HepG2 (cell line): ENCODE measurements around the gene LRRN3. TPM values are rescaled to one million over a fixed set of nuclear protein-coding genes. Genes with fewer than 3 reads are reported as not detected.

Experiments
- ATAC-seq: fragments of 200-7000 bp; cut with Tn5 transposase; 3 replicates; pipeline ENCODE4 v1.9.1; 2020; ENCODE audit warnings: mild to moderate bottlenecking, moderate library complexity
- BruUV-seq: library from RNA; stranded (reverse); fragments of 400-500 nt; replicated peaks from 2 replicates; lab custom pipeline; 2021; lab: Mats Ljungman, UMichigan
- CTCF ChIA-PET: fragments of 300-600 bp; formaldehyde crosslinking; extraction: SDS; loops from one replicate; lab custom pipeline; 2021; ENCODE audit warnings: low total read pairs, inconsistent platforms, low intra/inter-chr PET ratio; lab: Yijun Ruan, JAX
- POLR2A ChIA-PET: fragments of 350-600 bp; sonication (Branson Sonifier 250); formaldehyde crosslinking; loops from one replicate; lab custom pipeline; 2020; ENCODE audit warnings: antibody characterized with exemption, inconsistent platforms; lab: Yijun Ruan, JAX
- DNase-seq: peaks from one replicate; pipeline ENCODE4 v3.0.0-alpha.2; 2015; ENCODE audit warnings: low spot score
- FAIRE-seq: peaks from 3 replicates; lab custom pipeline; 2011; peaks lifted over from hg19 to GRCh38; lab: Jason Lieb, UNC
- H2AFZ ChIP-seq: one replicate; pipeline ENCODE4 v1.6.1; 2011; ENCODE audit warnings: low read length, inconsistent platforms
- H3K27ac ChIP-seq: fragments of 300-600 bp; 3 replicates; pipeline ENCODE4 v1.8.0; 2011; ENCODE audit warnings: mixed run types, mild to moderate bottlenecking, mixed read lengths, low read length, inconsistent platforms; ENCODE audit not compliant: insufficient read depth; ENCODE audit errors: extremely low read length
- H3K27me3 ChIP-seq, 2 experiments: fragments of 200-600 bp in 1 of 2; 2 replicates in 1 of 2; 3 replicates in 1 of 2; pipeline versions ENCODE4 v1.6.0 to v1.8.0; 2011; ENCODE audit warnings: low read length in 2 of 2, mild to moderate bottlenecking in 2 of 2, moderate library complexity in 2 of 2, inconsistent platforms in 1 of 2; ENCODE audit not compliant: insufficient read depth in 2 of 2, control insufficient read depth in 1 of 2
- H3K36me3 ChIP-seq, 2 experiments: fragments of 200-600 bp in 1 of 2; replicated peaks in 1 of 2; 2 replicates in 1 of 2; 3 replicates in 1 of 2; pipeline versions ENCODE4 v1.5.1 to v1.8.0; 2011; ENCODE audit warnings: low read length in 2 of 2, inconsistent platforms in 1 of 2; ENCODE audit not compliant: insufficient read depth in 2 of 2, control insufficient read depth in 1 of 2
- H3K4me1 ChIP-seq: 2 replicates; pipeline ENCODE4 v1.5.1; 2012; ENCODE audit warnings: low read length, inconsistent platforms; ENCODE audit not compliant: insufficient read depth
- H3K4me2 ChIP-seq: 2 replicates; pipeline ENCODE4 v1.6.0; 2011; ENCODE audit warnings: low read depth, low read length, inconsistent platforms
- H3K4me3 ChIP-seq, 3 experiments: fragments of 200-600 bp in 1 of 3; sonication (generic), shearing (Covaris generic) in 1 of 3; replicated peaks in 1 of 3; 2 replicates each; pipeline ENCODE4 v1.5.1; 2011 to 2016; ENCODE audit warnings: low read length in 3 of 3, inconsistent platforms in 2 of 3, low read depth in 2 of 3, mild to moderate bottlenecking in 2 of 3, control low read depth in 1 of 3, mixed read lengths in 1 of 3; ENCODE audit not compliant: insufficient read depth in 1 of 3
- H3K79me2 ChIP-seq: one replicate; pipeline ENCODE4 v1.6.1; 2011; ENCODE audit warnings: low read length, inconsistent platforms; ENCODE audit not compliant: insufficient read depth
- H3K9ac ChIP-seq: 2 replicates; pipeline ENCODE4 v1.6.0; 2011; ENCODE audit warnings: mild to moderate bottlenecking, low read depth, low read length, inconsistent platforms; ENCODE audit not compliant: insufficient read depth
- H3K9me3 ChIP-seq: 2 replicates; pipeline ENCODE4 v1.5.1; 2012; ENCODE audit warnings: mild to moderate bottlenecking, low read length
- H4K20me1 ChIP-seq: 2 replicates; pipeline ENCODE4 v1.6.0; 2011; ENCODE audit warnings: inconsistent platforms, mild to moderate bottlenecking, low read length, moderate library complexity; ENCODE audit not compliant: insufficient read depth
- ADNP ChIP-seq: sonication (generic); formaldehyde crosslinking; IDR thresholded peaks from 2 replicates; pipeline ENCODE4 v1.4.0; 2020; ENCODE audit warnings: missing genetic modification reagents
- BRD4 ChIP-seq: sonication (generic); formaldehyde crosslinking; IDR thresholded peaks from 2 replicates; pipeline ENCODE4 v1.4.0; 2020; ENCODE audit warnings: missing genetic modification reagents
- CEBPB ChIP-seq: IDR thresholded peaks from 2 replicates; pipeline ENCODE4 v1.6.1; 2011; ENCODE audit warnings: low read depth, low read length, improper control_type of control experiment, borderline replicate concordance
- DZIP1 ChIP-seq: sonication (generic); formaldehyde crosslinking; IDR thresholded peaks from 2 replicates; pipeline ENCODE4 v1.5.0; 2020; ENCODE audit warnings: mild to moderate bottlenecking, missing genetic modification reagents
- FOXK2 ChIP-seq: fragments of 450-650 bp; IDR thresholded peaks from 2 replicates; pipeline ENCODE4 v1.6.1; 2016
- GATAD2A ChIP-seq: IDR thresholded peaks from 2 replicates; pipeline ENCODE4 v1.6.1; 2016
- HOXA9 ChIP-seq: sonication (generic); formaldehyde crosslinking; IDR thresholded peaks from 2 replicates; pipeline ENCODE4 v1.8.1; 2022; ENCODE audit warnings: missing genetic modification reagents, mild to moderate bottlenecking, moderate library complexity, borderline replicate concordance
- MLLT10 ChIP-seq: sonication (generic); formaldehyde crosslinking; IDR thresholded peaks from 2 replicates; pipeline ENCODE4 v1.4.0; 2020; ENCODE audit warnings: missing genetic modification reagents
- PCBP1 ChIP-seq: fragments of 200-400 bp; formaldehyde crosslinking; IDR thresholded peaks from 2 replicates; pipeline ENCODE4 v1.6.1; 2017; ENCODE audit warnings: mild to moderate bottlenecking, low read depth, low read length, borderline replicate concordance
- POGK ChIP-seq: sonication (generic); formaldehyde crosslinking; conservative IDR thresholded peaks from 2 replicates; pipeline ENCODE4 v1.8.0; 2022; ENCODE audit warnings: mild to moderate bottlenecking, moderate library complexity, missing genetic modification reagents
- SMAD3 ChIP-seq: sonication (generic); formaldehyde crosslinking; IDR thresholded peaks from 2 replicates; pipeline ENCODE4 v1.4.0; 2020; ENCODE audit warnings: missing genetic modification reagents
- ZEB1 ChIP-seq: IDR thresholded peaks from 2 replicates; pipeline ENCODE4 v1.6.1; 2012; ENCODE audit warnings: mild to moderate bottlenecking, low read depth, inconsistent platforms; ENCODE audit not compliant: insufficient replicate concordance
- ZNF30 ChIP-seq: sonication (generic); formaldehyde crosslinking; IDR thresholded peaks from 2 replicates; pipeline ENCODE4 v1.5.0; 2020; ENCODE audit warnings: mild to moderate bottlenecking, missing genetic modification reagents
- ZNF549 ChIP-seq: sonication (generic); formaldehyde crosslinking; IDR thresholded peaks from 2 replicates; pipeline ENCODE4 v1.5.0; 2020; ENCODE audit warnings: missing genetic modification reagents
- ZNF709 ChIP-seq: sonication (generic); formaldehyde crosslinking; IDR thresholded peaks from 2 replicates; pipeline ENCODE4 v1.5.0; 2020; ENCODE audit warnings: mild to moderate bottlenecking, missing genetic modification reagents
- ZNF883 ChIP-seq: sonication (generic); formaldehyde crosslinking; IDR thresholded peaks from 2 replicates; pipeline ENCODE4 v1.5.1; 2020; ENCODE audit warnings: mild to moderate bottlenecking, missing genetic modification reagents; ENCODE audit errors: not compliant biosample characterization
- ZNF891 ChIP-seq: sonication (generic); formaldehyde crosslinking; IDR thresholded peaks from 2 replicates; pipeline ENCODE4 v1.5.0; 2020; ENCODE audit warnings: mild to moderate bottlenecking, missing genetic modification reagents
- WGBS: methylation state at CpG from one replicate; pipeline ENCODE4 v1.1.6; 2017; ENCODE audit warnings: low lambda C conversion rate; 5-methylcytosine and 5-hydroxymethylcytosine counted together
- in situ Hi-C: cut with HindIII; loops from 2 replicates; pipeline ENCODE4 v1.10.0; 2017; ENCODE audit warnings: low pct_unique_long_range_greater_than_20kb; ENCODE audit not compliant: extremely low pct_ligation_motif_present
- intact Hi-C: fragments of 100-400 bp; cut with micrococcal nuclease; formaldehyde crosslinking; loops from one replicate; pipeline ENCODE4 v1.10.0; 2022; ENCODE audit not compliant: unreplicated experiment
- polyA plus RNA-seq, 8 experiments: library from polyadenylated mRNA; depleted of rRNA in 3 of 8; stranded (reverse) in 7 of 8; unstranded in 1 of 8; fragments of >200 nt; fragmentation: Illumina TruSeq in 4 of 8; extraction: Trizol in 4 of 8; gene quantifications; 2 replicates each; pipeline versions ENCODE4 v1.2.1 to v1.2.3, GENCODE V29; 2011 to 2016; ENCODE audit warnings: low read depth in 4 of 8, missing spikeins in 1 of 8, mixed read lengths in 1 of 8; ENCODE audit not compliant: insufficient read depth in 1 of 8
- total RNA-seq, 5 experiments: library from RNA; depleted of rRNA; stranded (reverse); fragments of >200 nt; fragmentation: Illumina TruSeq; extraction: Trizol; gene quantifications; 2 replicates each; pipeline ENCODE4 v1.2.3, GENCODE V29; 2016; ENCODE audit warnings: low read depth in 1 of 5
- TF ChIP-seq, protein P1 (sequence below): sonication (generic); formaldehyde crosslinking; IDR thresholded peaks from 2 replicates; pipeline ENCODE4 v1.8.0; 2022; ENCODE audit warnings: missing genetic modification reagents, mild to moderate bottlenecking, borderline replicate concordance
- TF ChIP-seq, protein P2 (sequence below): sonication (generic); formaldehyde crosslinking; IDR thresholded peaks from 2 replicates; pipeline ENCODE4 v1.5.0; 2020; ENCODE audit warnings: mild to moderate bottlenecking, missing genetic modification reagents, borderline replicate concordance

The LRRN3 gene
- total and polyA plus RNA-seq, 2 of the 13 experiments (the other 11 are each of a cell fraction or from before 2014, with no cell fraction given), result 0.07 TPM; not detected in 1

DNA sequence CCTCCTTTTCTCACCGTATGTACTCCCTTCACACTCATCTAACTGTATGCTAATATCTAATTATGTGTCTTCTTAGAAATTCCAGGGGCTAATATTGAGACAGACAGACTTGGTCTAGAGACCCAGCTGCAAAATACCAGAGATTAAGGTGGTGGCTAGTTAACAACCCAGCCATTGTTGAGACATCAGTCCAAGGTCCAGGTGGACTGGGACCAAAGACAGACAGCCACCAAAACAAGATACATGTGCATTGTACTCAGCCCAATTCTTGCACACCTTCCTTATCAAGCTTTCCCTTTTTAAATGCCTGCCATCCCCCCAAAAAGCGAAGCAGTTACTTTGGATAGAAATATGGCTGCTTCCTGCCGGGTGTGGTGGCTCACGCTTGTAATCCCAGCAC, 43.3 kb upstream of the LRRN3 start:
- Histone ChIP-seq H4K20me1 (no peaks in the 10 kb centered on the region), H3K9me3 (no peaks in the 10 kb centered on the region), H3K9ac (no peak overlapping the region), H3K4me2 (no peak overlapping the region), H3K4me3 (no peak overlapping the region), H3K36me3 (no peaks in the 10 kb centered on the region), H2AFZ (no peak overlapping the region), H3K27me3 (no peaks in the 10 kb centered on the region), H3K27ac (no peak overlapping the region), H3K4me1 (peaks cover 16% of the 10 kb centered on the region), H3K79me2 (no peaks in the 10 kb centered on the region)
- in situ Hi-C loops, result no loop called here
- ChIA-PET POLR2A (no interaction called here), CTCF (no interaction called here)
- 40% methylated on average over 4 of the region's 4 CpGs for WGBS
- no TSS peak for BruUV-seq
- intact Hi-C loops, result loop anchor here (2.0 kb wide), 1 partner anchor 19 kb away; no protein-coding TSS in a partner anchor
- ATAC-seq (peak; percentile 75), FAIRE-seq (no peak), DNase-seq (peak; percentile 30)
- TF ChIP-seq MLLT10 (CRISPR knock-in tag), result no peak
- TF ChIP-seq HOXA9 (CRISPR knock-in tag), result no peak
- no peak for TF ChIP-seq ZEB1
- no peak for TF ChIP-seq SMAD3 (CRISPR knock-in tag)
- no peak for TF ChIP-seq POGK (CRISPR knock-in tag)
- peak; percentile 14; the same call in 1 of the 2 replicates for TF ChIP-seq GATAD2A (CRISPR knock-in tag)
- no peak for TF ChIP-seq FOXK2
- TF ChIP-seq ZNF891 (CRISPR knock-in tag), result no peak
- TF ChIP-seq CEBPB, result peak; percentile 24; the same call in 1 of the 2 replicates
- no peak for TF ChIP-seq ZNF883 (CRISPR knock-in tag)
- TF ChIP-seq DZIP1, result no peak
- TF ChIP-seq ZNF30 (CRISPR knock-in tag), result no peak
- TF ChIP-seq, protein P1, sequence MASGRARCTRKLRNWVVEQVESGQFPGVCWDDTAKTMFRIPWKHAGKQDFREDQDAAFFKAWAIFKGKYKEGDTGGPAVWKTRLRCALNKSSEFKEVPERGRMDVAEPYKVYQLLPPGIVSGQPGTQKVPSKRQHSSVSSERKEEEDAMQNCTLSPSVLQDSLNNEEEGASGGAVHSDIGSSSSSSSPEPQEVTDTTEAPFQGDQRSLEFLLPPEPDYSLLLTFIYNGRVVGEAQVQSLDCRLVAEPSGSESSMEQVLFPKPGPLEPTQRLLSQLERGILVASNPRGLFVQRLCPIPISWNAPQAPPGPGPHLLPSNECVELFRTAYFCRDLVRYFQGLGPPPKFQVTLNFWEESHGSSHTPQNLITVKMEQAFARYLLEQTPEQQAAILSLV (CRISPR knock-in tag), result no peak
- no peak for TF ChIP-seq PCBP1
- no peak for TF ChIP-seq ZNF549 (CRISPR knock-in tag)
- no peak for TF ChIP-seq ZNF709 (CRISPR knock-in tag)
- TF ChIP-seq, protein P2, sequence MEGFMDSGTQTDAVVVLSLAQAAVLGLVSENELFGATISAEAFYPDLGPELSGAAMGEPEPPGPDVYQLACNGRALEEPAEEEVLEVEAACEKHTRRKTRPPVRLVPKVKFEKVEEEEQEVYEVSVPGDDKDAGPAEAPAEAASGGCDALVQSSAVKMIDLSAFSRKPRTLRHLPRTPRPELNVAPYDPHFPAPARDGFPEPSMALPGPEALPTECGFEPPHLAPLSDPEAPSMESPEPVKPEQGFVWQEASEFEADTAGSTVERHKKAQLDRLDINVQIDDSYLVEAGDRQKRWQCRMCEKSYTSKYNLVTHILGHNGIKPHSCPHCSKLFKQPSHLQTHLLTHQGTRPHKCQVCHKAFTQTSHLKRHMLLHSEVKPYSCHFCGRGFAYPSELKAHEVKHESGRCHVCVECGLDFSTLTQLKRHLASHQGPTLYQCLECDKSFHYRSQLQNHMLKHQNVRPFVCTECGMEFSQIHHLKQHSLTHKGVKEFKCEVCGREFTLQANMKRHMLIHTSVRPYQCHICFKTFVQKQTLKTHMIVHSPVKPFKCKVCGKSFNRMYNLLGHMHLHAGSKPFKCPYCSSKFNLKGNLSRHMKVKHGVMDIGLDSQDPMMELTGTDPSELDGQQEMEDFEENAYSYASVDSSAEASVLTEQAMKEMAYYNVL, result no peak
- TF ChIP-seq ADNP (CRISPR knock-in tag), result no peak
- TF ChIP-seq BRD4, result no peak
